GM10266 (cell line): Measurements from ENCODE around the gene TP53INP2.
"Not testable (repeated sequence)": the region's sequence is repeated elsewhere in the genome, so short reads cannot be mapped to it uniquely, and the experiment has no call there.

Experiments used
- DNase-seq: peaks from one replicate; pipeline ENCODE4 v3.0.0; 2012; ENCODE audit errors: extremely low spot score
- CTCF ChIP-seq: IDR thresholded peaks from 2 replicates; pipeline ENCODE4 v1.5.1; 2012; ENCODE audit warnings: mild to moderate bottlenecking, low read depth; ENCODE audit not compliant: control insufficient read depth, insufficient read depth; ENCODE audit errors: missing control alignments

The TP53INP2 gene

GRCh38 chr20:34720266-34720665 lies 16.1 kb downstream of the TP53INP2 start:
- no peak for DNase-seq
- no peak for TF ChIP-seq CTCF

- not testable (repeated sequence) for DNase-seq
Measured at GRCh38 chr20:34722560-34722959, 18.4 kb downstream of the TP53INP2 start.

- DNase-seq: no peak
- TF ChIP-seq CTCF: no peak
Measured at GRCh38 chr20:34724172-34724571, 20.0 kb downstream of the TP53INP2 start.

GRCh38 chr20:34729416-34729815 lies 25.3 kb downstream of the TP53INP2 start:
- TF ChIP-seq CTCF: no peak
- DNase-seq: no peak

- TF ChIP-seq CTCF: no peak
- DNase-seq: no peak
Measured at GRCh38 chr20:34732523-34732922, 28.4 kb downstream of the TP53INP2 start.

GRCh38 chr20:34736106-34736735 lies 32.1 kb downstream of the TP53INP2 start:
- DNase-seq: no peak
- no peak for TF ChIP-seq CTCF

GRCh38 chr20:34743039-34743438 lies 38.9 kb downstream of the TP53INP2 start:
- DNase-seq: no peak
- TF ChIP-seq CTCF: no peak

GRCh38 chr20:34744340-34744739 lies 40.2 kb downstream of the TP53INP2 start:
- no peak for TF ChIP-seq CTCF
- DNase-seq: no peak
